SH-SY5Y (cell line): ENCODE results near the gene ASCC2.

Source experiments
- GATA2 ChIP-seq: IDR thresholded peaks from 2 replicates; pipeline ENCODE4 v1.6.1; 2011; ENCODE audit warnings: mild to moderate bottlenecking, low read depth, low read length
- GATA3 ChIP-seq: IDR thresholded peaks from 2 replicates; pipeline ENCODE4 v1.6.1; 2011; ENCODE audit warnings: low read depth, mild to moderate bottlenecking, low read length, moderate library complexity

GRCh38 chr22:29773233-29773632 lies 64.8 kb downstream of the ASCC2 start:
- TF ChIP-seq GATA2 (no peak), GATA3 (no peak)
